H9 (cell line): ENCODE data around the gene FBXL16. TPM values are rescaled to one million over a fixed set of nuclear protein-coding genes. Genes with fewer than 3 reads are reported as not detected.

Experiments
- DNase-seq: peaks from one replicate; pipeline ENCODE4 v3.0.0-alpha.2; 2017
- H2AFZ ChIP-seq: one replicate; pipeline ENCODE4 v1.6.1; 2013; ENCODE audit warnings: mild to moderate bottlenecking, low read length, control low read depth, moderate library complexity
- H2AK5ac ChIP-seq: 2 replicates; pipeline ENCODE4 v1.6.1; 2013; ENCODE audit warnings: low read length, control low read depth, mixed read lengths; ENCODE audit not compliant: insufficient read length
- H2BK120ac ChIP-seq: one replicate; pipeline ENCODE4 v1.6.1; 2013; ENCODE audit warnings: low read depth, mild to moderate bottlenecking, low read length, control low read depth, inconsistent platforms; ENCODE audit not compliant: poor library complexity, severe bottlenecking
- H2BK12ac ChIP-seq: 2 replicates; pipeline ENCODE4 v1.6.1; 2013; ENCODE audit warnings: low read length, control low read depth, mixed read lengths, low read depth; ENCODE audit not compliant: insufficient read length
- H2BK15ac ChIP-seq: 2 replicates; pipeline ENCODE4 v1.6.1; 2013; ENCODE audit warnings: low read depth, low read length, control low read depth
- H2BK20ac ChIP-seq: one replicate; pipeline ENCODE4 v1.6.1; 2013; ENCODE audit warnings: low read depth, mild to moderate bottlenecking, low read length, control low read depth, inconsistent platforms; ENCODE audit not compliant: poor library complexity, severe bottlenecking
- H2BK5ac ChIP-seq: 2 replicates; pipeline ENCODE4 v1.6.1; 2013; ENCODE audit warnings: low read length, control low read depth, mixed read lengths; ENCODE audit not compliant: insufficient read length
- H3K14ac ChIP-seq: 2 replicates; pipeline ENCODE4 v1.6.1; 2013; ENCODE audit warnings: low read length, control low read depth; ENCODE audit not compliant: insufficient read depth
- H3K18ac ChIP-seq: 2 replicates; pipeline ENCODE4 v1.6.1; 2013; ENCODE audit warnings: low read depth, mild to moderate bottlenecking, mixed read lengths, low read length, control low read depth; ENCODE audit not compliant: insufficient read length
- H3K23ac ChIP-seq: 2 replicates; pipeline ENCODE4 v1.6.1; 2013; ENCODE audit warnings: low read length, control low read depth, mixed read lengths, low read depth; ENCODE audit not compliant: insufficient read length
- H3K23me2 ChIP-seq: 2 replicates; pipeline ENCODE4 v1.6.1; 2013; ENCODE audit warnings: low read depth, mild to moderate bottlenecking, mixed read lengths, low read length, control low read depth; ENCODE audit not compliant: insufficient read length, poor library complexity, severe bottlenecking
- H3K27ac ChIP-seq: 2 replicates; pipeline ENCODE4 v1.5.1; 2013; ENCODE audit warnings: low read length, control low read depth, mixed read lengths, low read depth; ENCODE audit not compliant: insufficient read length
- H3K27me3 ChIP-seq: 2 replicates; pipeline ENCODE4 v1.6.1; 2013; ENCODE audit warnings: low read length, control low read depth, inconsistent platforms; ENCODE audit not compliant: insufficient read depth
- H3K4ac ChIP-seq: 2 replicates; pipeline ENCODE4 v1.6.1; 2013; ENCODE audit warnings: low read depth, mild to moderate bottlenecking, control low read depth, inconsistent platforms, low read length, moderate library complexity
- H3K4me1 ChIP-seq: 2 replicates; pipeline ENCODE4 v1.6.1; 2013; ENCODE audit warnings: low read length, control low read depth, inconsistent platforms; ENCODE audit not compliant: insufficient read depth
- H3K4me2 ChIP-seq: 2 replicates; pipeline ENCODE4 v1.6.1; 2013; ENCODE audit warnings: low read length, control low read depth, mixed read lengths; ENCODE audit not compliant: insufficient read length, insufficient read depth
- H3K56ac ChIP-seq: 2 replicates; pipeline ENCODE4 v1.6.1; 2013; ENCODE audit warnings: low read depth, mild to moderate bottlenecking, mixed read lengths, low read length, control low read depth; ENCODE audit not compliant: insufficient read length
- H3K79me1 ChIP-seq: 2 replicates; pipeline ENCODE4 v1.6.1; 2013; ENCODE audit warnings: low read depth, mild to moderate bottlenecking, moderate library complexity, low read length, control low read depth, inconsistent platforms; ENCODE audit not compliant: insufficient read depth, poor library complexity, severe bottlenecking
- H3K79me2 ChIP-seq: 2 replicates; pipeline ENCODE4 v1.6.1; 2013; ENCODE audit warnings: low read length, control low read depth, inconsistent platforms; ENCODE audit not compliant: insufficient read depth
- H3K9ac ChIP-seq: 2 replicates; pipeline ENCODE4 v1.6.1; 2013; ENCODE audit warnings: low read length, control low read depth, mixed read lengths; ENCODE audit not compliant: insufficient read length; ENCODE audit errors: extremely low read depth
- H3K9me3 ChIP-seq: one replicate; pipeline ENCODE4 v1.6.1; 2013; ENCODE audit warnings: low read depth, low read length, inconsistent platforms; ENCODE audit not compliant: control insufficient read depth
- H3T11ph ChIP-seq: one replicate; pipeline ENCODE4 v1.6.1; 2013; ENCODE audit warnings: mild to moderate bottlenecking, low read length, control low read depth, inconsistent platforms
- H4K20me1 ChIP-seq: one replicate; pipeline ENCODE4 v1.6.1; 2013; ENCODE audit not compliant: control insufficient read depth, insufficient read length, insufficient read depth
- H4K5ac ChIP-seq: 2 replicates; pipeline ENCODE4 v1.6.1; 2013; ENCODE audit warnings: low read depth, mild to moderate bottlenecking, mixed read lengths, low read length, control low read depth; ENCODE audit not compliant: insufficient read length
- H4K8ac ChIP-seq: replicated peaks from 2 replicates; pipeline ENCODE4 v1.6.1; 2013; ENCODE audit warnings: low read length, control low read depth, mixed read lengths, low read depth; ENCODE audit not compliant: insufficient read length
- H4K91ac ChIP-seq: 2 replicates; pipeline ENCODE4 v1.6.1; 2013; ENCODE audit warnings: low read depth, mild to moderate bottlenecking, moderate library complexity, mixed read lengths, low read length, control low read depth; ENCODE audit not compliant: insufficient read length
- H3K27ac Mint-ChIP-seq, 3 experiments: 2 replicates in 2 of 3; 3 replicates in 1 of 3; pipeline ENCODE4 v1.8.0; 2020 to 2021; ENCODE audit warnings: mixed read lengths in 3 of 3, mild to moderate bottlenecking in 1 of 3, moderate library complexity in 1 of 3
- H3K27me3 Mint-ChIP-seq: 2 replicates; pipeline ENCODE4 v1.8.0; 2021; ENCODE audit warnings: low read depth, mild to moderate bottlenecking, moderate library complexity, mixed read lengths
- H3K36me3 Mint-ChIP-seq, 3 experiments: 2 replicates in 2 of 3; 3 replicates in 1 of 3; pipeline ENCODE4 v1.8.0; 2020 to 2021; ENCODE audit warnings: low read depth in 3 of 3, mixed read lengths in 3 of 3; ENCODE audit not compliant: insufficient read depth in 1 of 3
- H3K4me1 Mint-ChIP-seq, 2 experiments: 2 replicates each; pipeline ENCODE4 v1.8.0; 2020; ENCODE audit warnings: mixed read lengths in 2 of 2
- H3K4me3 Mint-ChIP-seq, 2 experiments: 2 replicates in 1 of 2; 3 replicates in 1 of 2; pipeline ENCODE4 v1.8.0; 2020 to 2021; ENCODE audit warnings: mild to moderate bottlenecking in 2 of 2, mixed read lengths in 2 of 2, moderate library complexity in 1 of 2
- H3K9me3 Mint-ChIP-seq, 2 experiments: 2 replicates in 1 of 2; 3 replicates in 1 of 2; pipeline ENCODE4 v1.8.0; 2020; ENCODE audit warnings: mild to moderate bottlenecking in 2 of 2, mixed read lengths in 2 of 2, moderate library complexity in 1 of 2
- CTCF ChIP-seq: fragments of 200-600 bp; sonication (generic); conservative IDR thresholded peaks from 3 replicates; pipeline ENCODE4 v1.8.0; 2021; ENCODE audit warnings: antibody characterized with exemption, mild to moderate bottlenecking
- WGBS: extraction: QIAGEN DNeasy Blood & Tissue Kit; methylation state at CpG from one replicate; pipeline ENCODE4 v1.1.7; 2013; ENCODE audit warnings: missing lambda C conversion rate, low lambda C conversion rate, mixed read lengths; ENCODE audit not compliant: insufficient read length; ENCODE audit errors: extremely low coverage; 5-methylcytosine and 5-hydroxymethylcytosine counted together
- total RNA-seq: library from RNA; stranded (reverse); gene quantifications from 2 replicates; pipeline ENCODE4 v1.2.1, GENCODE V29; 2021

FBXL16 gene
- total RNA-seq, 1 experiment from 2014 or later, result 9.6 TPM

GRCh38 chr16:687499-687898, 18.1 kb downstream of the FBXL16 start:
- peaks cover 8 to 15% of the 10 kb centered on the region in 2 experiments for H3K4me1 Mint-ChIP-seq
- no peak overlapping the region for H3K4ac ChIP-seq
- WGBS, result no CpG with 5 or more reads among the region's 19 CpGs
- peaks cover 19% of the 10 kb centered on the region for H3K27me3 Mint-ChIP-seq
- H3K27ac Mint-ChIP-seq, result no peak overlapping the region
- H4K5ac ChIP-seq, result no peak overlapping the region
- no peak overlapping the region for H4K8ac ChIP-seq
- no peak overlapping the region for H3K9ac ChIP-seq
- no peaks in the 10 kb centered on the region for H3K9me3 ChIP-seq
- no peak overlapping the region for H3K23ac ChIP-seq
- H2AK5ac ChIP-seq, result no peak overlapping the region
- peak overlapping the region in 1 of 2 experiments; percentile 20; a peak in 1 of 5 replicates for H3K4me3 Mint-ChIP-seq
- H3K4me2 ChIP-seq, result no peak overlapping the region
- no peak overlapping the region for H3K56ac ChIP-seq
- peaks cover 8% of the 10 kb centered on the region; the same call in 1 of the 2 replicates for H3K27me3 ChIP-seq
- H2BK120ac ChIP-seq, result no peak overlapping the region
- no peak overlapping the region for H2BK12ac ChIP-seq
- no peak for DNase-seq
- no peaks in the 10 kb centered on the region for H4K20me1 ChIP-seq
- no peaks in the 10 kb centered on the region for H3K4me1 ChIP-seq
- TF ChIP-seq CTCF, result no peak
- H4K91ac ChIP-seq, result no peak overlapping the region
- peaks cover 4 to 30% (median 29%) of the 10 kb centered on the region in 3 experiments; a peak in 6 of 7 replicates for H3K36me3 Mint-ChIP-seq
- H3K18ac ChIP-seq, result no peak overlapping the region
- no peak overlapping the region for H3T11ph ChIP-seq
- H2BK5ac ChIP-seq, result no peak overlapping the region
- H3K79me1 ChIP-seq, result no peaks in the 10 kb centered on the region
- no peak overlapping the region for H3K14ac ChIP-seq
- H3K27ac ChIP-seq, result no peak overlapping the region
- H3K79me2 ChIP-seq, result no peaks in the 10 kb centered on the region
- no peak overlapping the region for H2AFZ ChIP-seq
- no peaks in the 10 kb centered on the region; a peak in 1 of 5 replicates for H3K9me3 Mint-ChIP-seq
- H2BK20ac ChIP-seq, result no peak overlapping the region
- H3K23me2 ChIP-seq, result peaks cover 14% of the 10 kb centered on the region
- no peak overlapping the region for H2BK15ac ChIP-seq
